GM12891 (cell line): ENCODE measurements around the gene ANK3.

Experiments
- PAX5 ChIP-seq: IDR thresholded peaks from 2 replicates; pipeline ENCODE4 v1.6.1; 2011; ENCODE audit warnings: low read length, moderate library complexity, mild to moderate bottlenecking; ENCODE audit not compliant: insufficient read depth, severe bottlenecking
- POLR2A ChIP-seq: IDR thresholded peaks from 2 replicates; pipeline ENCODE4 v1.6.1; 2011; ENCODE audit warnings: low read depth, low read length, control low read depth
- POLR2AphosphoS5 ChIP-seq: IDR thresholded peaks from 2 replicates; pipeline ENCODE4 v1.6.1; 2011; ENCODE audit warnings: low read depth, low read length, control low read depth
- TAF1 ChIP-seq: IDR thresholded peaks from 2 replicates; pipeline ENCODE4 v1.6.1; 2011; ENCODE audit warnings: low read depth, low read length, control low read depth

DNA sequence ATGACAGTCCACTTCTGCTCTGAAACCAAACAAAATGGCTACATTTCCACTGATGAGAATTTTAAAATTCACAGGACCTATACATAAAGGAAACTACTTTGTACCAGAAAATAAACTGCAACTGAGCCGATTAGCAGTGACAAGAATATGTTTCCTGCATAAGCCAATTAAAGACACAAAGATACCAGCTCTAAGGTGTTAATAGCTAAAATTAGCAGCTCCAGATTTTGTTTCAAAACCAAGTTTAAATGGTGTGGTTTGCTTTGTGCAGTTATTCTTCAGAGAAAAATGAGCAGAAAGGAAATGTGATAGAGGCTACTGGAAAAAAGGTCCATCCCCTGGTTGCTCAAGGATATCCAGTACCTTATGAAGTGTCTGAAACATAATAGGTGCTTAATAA, 123.2 kb downstream of the ANK3 start:
- TF ChIP-seq POLR2A (no peak), POLR2AphosphoS5 (no peak), PAX5 (no peak), TAF1 (no peak)
